Activated CD4-positive, alpha-beta memory T cell treated with anti-CD3 and anti-CD28 coated beads, Interleukin-2, amount 10 ng/mL, durations not matched to agents 7 days and 5 days (primary cell): ENCODE results near the gene EHHADH. TPM values are rescaled to one million over a fixed set of nuclear protein-coding genes. Genes with fewer than 3 reads are reported as not detected.
"Not testable (repeated sequence)": the region's sequence is repeated elsewhere in the genome, so short reads cannot be mapped to it uniquely, and the experiment has no call there.

ENCODE experiments used
- CTCF ChIA-PET: fragments of 350-600 bp; sonication (Branson Sonifier 250); formaldehyde crosslinking; loops from one replicate; lab custom pipeline; 2021; ENCODE audit warnings: antibody characterized with exemption, inconsistent platforms; lab: Charles Lee
- POLR2A ChIA-PET: fragments of 350-600 bp; sonication (Branson Sonifier 250); formaldehyde crosslinking; loops from one replicate; lab custom pipeline; 2021; ENCODE audit warnings: antibody characterized with exemption; lab: Charles Lee
- DNase-seq: peaks from one replicate; pipeline ENCODE4 v3.0.0-alpha.2; 2020
- H3K27ac Mint-ChIP-seq: one replicate; pipeline ENCODE4 v1.8.0; 2021; ENCODE audit warnings: mild to moderate bottlenecking, mixed read lengths
- H3K27me3 Mint-ChIP-seq: one replicate; pipeline ENCODE4 v1.8.0; 2021; ENCODE audit warnings: mixed read lengths
- H3K36me3 Mint-ChIP-seq: one replicate; pipeline ENCODE4 v1.8.0; 2021; ENCODE audit warnings: low read depth, mixed read lengths
- H3K4me1 Mint-ChIP-seq: one replicate; pipeline ENCODE4 v1.8.0; 2021; ENCODE audit warnings: mixed read lengths
- H3K4me3 Mint-ChIP-seq: one replicate; pipeline ENCODE4 v1.8.0; 2021; ENCODE audit warnings: mild to moderate bottlenecking, mixed read lengths
- H3K9me3 Mint-ChIP-seq: one replicate; pipeline ENCODE4 v1.8.0; 2021; ENCODE audit warnings: mixed read lengths
- total RNA-seq, 2 experiments: library from RNA; stranded (reverse); gene quantifications; one replicate each; pipeline ENCODE4 v1.2.3, GENCODE V29; 2021

Gene EHHADH
- 1 to 10 TPM; 1.9 to 2.0 TPM for total RNA-seq

- peaks cover 4% of the 10 kb centered on the region for H3K36me3 Mint-ChIP-seq
- peak; percentile 58 for DNase-seq
- peak within 1 kb of the TSS; percentile 68 for H3K4me3 Mint-ChIP-seq
- H3K4me1 Mint-ChIP-seq: peaks cover 8% of the 10 kb centered on the region
- peaks cover 9% of the 10 kb centered on the region for H3K27me3 Mint-ChIP-seq
- no peak within 1 kb of the TSS for H3K27ac Mint-ChIP-seq
- CTCF ChIA-PET: no interaction called here
- POLR2A ChIA-PET: interaction anchor here (0.9 kb wide), 1 partner anchor 54 kb away, joined by 3 read pairs; no protein-coding TSS in a partner anchor
- H3K9me3 Mint-ChIP-seq: peaks cover 18% of the 10 kb centered on the region
Measured at GRCh38 chr3:185253645-185254410, at the start of gene EHHADH. Gene EHHADH, minus strand, starts transcription at chr3:185254049. Its CDS starts 27 bp downstream, at chr3:185254022.

GRCh38 chr3:185299918-185300426 is 46.1 kb upstream of the EHHADH start:
- H3K4me3 Mint-ChIP-seq, DNase-seq, H3K27me3 Mint-ChIP-seq, H3K9me3 Mint-ChIP-seq, H3K27ac Mint-ChIP-seq, H3K4me1 Mint-ChIP-seq, H3K36me3 Mint-ChIP-seq, POLR2A ChIA-PET: not testable (repeated sequence)
- CTCF ChIA-PET: interaction anchor here (0.8 kb wide), 1 partner anchor 9 kb away, joined by 5 read pairs; no protein-coding TSS in a partner anchor

DNA sequence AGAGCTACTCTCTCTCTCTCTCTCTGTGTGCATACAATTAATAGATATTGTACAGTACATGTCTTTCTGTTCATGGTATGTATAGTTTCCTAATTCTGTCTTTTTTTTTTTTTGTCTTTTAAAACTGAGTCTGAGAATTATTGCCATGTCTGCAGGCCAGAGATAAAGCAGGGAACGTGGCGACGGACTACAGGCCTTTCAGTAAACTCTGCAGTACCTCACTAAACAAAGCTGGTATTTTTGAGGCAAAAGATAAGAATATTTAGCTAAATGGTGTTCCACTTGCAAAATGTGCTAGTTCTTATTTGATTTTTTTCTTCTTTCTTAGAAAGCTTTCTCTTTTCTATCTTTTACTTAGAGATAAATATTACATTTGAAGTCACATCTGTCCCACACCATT is 44.0 kb upstream of the EHHADH start:
- no peak for DNase-seq
- peaks cover 1% of the 10 kb centered on the region for H3K4me1 Mint-ChIP-seq
- POLR2A ChIA-PET: no interaction called here
- H3K27ac Mint-ChIP-seq: no peak overlapping the region
- no peaks in the 10 kb centered on the region for H3K27me3 Mint-ChIP-seq
- no peaks in the 10 kb centered on the region for H3K9me3 Mint-ChIP-seq
- CTCF ChIA-PET: interaction anchor here (1.9 kb wide), 1 partner anchor 11 kb away, joined by 6 read pairs; no protein-coding TSS in a partner anchor
- H3K4me3 Mint-ChIP-seq: no peak overlapping the region
- no peaks in the 10 kb centered on the region for H3K36me3 Mint-ChIP-seq

- peaks cover 6% of the 10 kb centered on the region for H3K4me1 Mint-ChIP-seq
- no peak overlapping the region for H3K4me3 Mint-ChIP-seq
- no peak for DNase-seq
- no peaks in the 10 kb centered on the region for H3K27me3 Mint-ChIP-seq
- H3K27ac Mint-ChIP-seq: no peak overlapping the region
- ChIA-PET POLR2A (no interaction called here), CTCF (interaction anchor here (0.5 kb wide), 1 partner anchor 85 kb away, joined by 3 read pairs; no protein-coding TSS in a partner anchor)
- H3K9me3 Mint-ChIP-seq: no peaks in the 10 kb centered on the region
- peaks cover 6% of the 10 kb centered on the region for H3K36me3 Mint-ChIP-seq
Measured at GRCh38 chr3:185292238-185292637, 38.4 kb upstream of the EHHADH start.

- POLR2A ChIA-PET: no interaction called here
- H3K4me1 Mint-ChIP-seq: peaks cover 8% of the 10 kb centered on the region
- DNase-seq: no peak
- no peak overlapping the region for H3K27ac Mint-ChIP-seq
- CTCF ChIA-PET: interaction anchor here (0.8 to 1.7 kb wide), 2 partner anchors 12 to 18 kb away, joined by 3 to 4 read pairs; no protein-coding TSS in a partner anchor
- H3K4me3 Mint-ChIP-seq: no peak overlapping the region
- H3K36me3 Mint-ChIP-seq: peaks cover 6% of the 10 kb centered on the region
- no peaks in the 10 kb centered on the region for H3K27me3 Mint-ChIP-seq
- no peaks in the 10 kb centered on the region for H3K9me3 Mint-ChIP-seq
Measured at GRCh38 chr3:185290266-185290665, 36.4 kb upstream of the EHHADH start.

GRCh38 chr3:185283374-185283935 is 29.6 kb upstream of the EHHADH start:
- Mint-ChIP-seq H3K27ac (peak overlapping the region; percentile 76), H3K36me3 (peaks cover 4% of the 10 kb centered on the region)
- POLR2A ChIA-PET: no interaction called here

GRCh38 chr3:185282696-185283373 is 29.0 kb upstream of the EHHADH start:
- H3K36me3 Mint-ChIP-seq: peaks cover 4% of the 10 kb centered on the region
- H3K27ac Mint-ChIP-seq: peak overlapping the region; percentile 76
- ChIA-PET POLR2A (no interaction called here), CTCF (no interaction called here)
- H3K27me3 Mint-ChIP-seq: peaks cover 1% of the 10 kb centered on the region
- no peaks in the 10 kb centered on the region for H3K9me3 Mint-ChIP-seq
- peaks cover 31% of the 10 kb centered on the region for H3K4me1 Mint-ChIP-seq
- H3K4me3 Mint-ChIP-seq: peak overlapping the region; percentile 92
- DNase-seq: peak; percentile 94

More at GRCh38 chr3:185283374-185283935, 29.6 kb upstream of the EHHADH start:
- peaks cover 31% of the 10 kb centered on the region for H3K4me1 Mint-ChIP-seq
- H3K9me3 Mint-ChIP-seq: no peaks in the 10 kb centered on the region
- no peak for DNase-seq
- peaks cover 1% of the 10 kb centered on the region for H3K27me3 Mint-ChIP-seq
- CTCF ChIA-PET: interaction anchor here (0.7 kb wide), 1 partner anchor 49 kb away, joined by 3 read pairs; no protein-coding TSS in a partner anchor
- peak overlapping the region; percentile 92 for H3K4me3 Mint-ChIP-seq

GRCh38 chr3:185280572-185281365 is 26.9 kb upstream of the EHHADH start:
- POLR2A ChIA-PET: no interaction called here
- DNase-seq: no peak
- peaks cover 5% of the 10 kb centered on the region for H3K27me3 Mint-ChIP-seq
- peaks cover 31% of the 10 kb centered on the region for H3K4me1 Mint-ChIP-seq
- CTCF ChIA-PET: no interaction called here
- no peak overlapping the region for H3K4me3 Mint-ChIP-seq
- peaks cover 4% of the 10 kb centered on the region for H3K36me3 Mint-ChIP-seq
- H3K27ac Mint-ChIP-seq: no peak overlapping the region
- H3K9me3 Mint-ChIP-seq: no peaks in the 10 kb centered on the region

DNA sequence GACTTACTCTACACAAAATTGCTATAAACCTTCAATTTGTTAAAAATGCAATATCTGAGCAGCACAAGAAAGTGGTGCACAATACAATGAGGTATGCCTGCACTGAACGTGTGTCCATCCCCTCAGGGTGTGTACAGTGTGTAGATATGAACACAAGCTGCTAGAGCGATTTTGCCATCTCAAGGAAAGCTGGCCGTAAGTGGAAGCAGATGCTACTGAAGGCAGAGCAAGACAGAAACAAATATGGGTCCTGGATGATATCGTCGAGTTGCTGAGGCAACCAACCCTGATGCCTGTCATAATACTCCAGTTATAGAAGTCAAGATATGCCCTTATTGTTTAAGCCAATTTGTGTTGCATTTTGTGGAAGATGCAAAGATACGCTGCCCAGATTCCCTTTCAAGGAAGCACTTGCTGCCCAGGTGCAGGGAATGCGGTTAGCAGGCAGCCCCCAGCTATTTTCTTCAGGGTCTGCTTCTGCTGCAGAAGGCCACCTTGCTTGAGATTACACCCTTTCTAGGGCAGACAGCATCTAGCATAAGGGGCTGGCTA is 25.8 kb upstream of the EHHADH start:
- no peaks in the 10 kb centered on the region for H3K9me3 Mint-ChIP-seq
- H3K4me3 Mint-ChIP-seq: no peak overlapping the region
- POLR2A ChIA-PET: no interaction called here
- H3K27me3 Mint-ChIP-seq: peaks cover 5% of the 10 kb centered on the region
- no peak for DNase-seq
- peaks cover 4% of the 10 kb centered on the region for H3K36me3 Mint-ChIP-seq
- H3K4me1 Mint-ChIP-seq: peaks cover 26% of the 10 kb centered on the region
- CTCF ChIA-PET: no interaction called here
- no peak overlapping the region for H3K27ac Mint-ChIP-seq

GRCh38 chr3:185276415-185276814 is 22.6 kb upstream of the EHHADH start:
- Mint-ChIP-seq H3K4me3 (no peak overlapping the region), H3K9me3 (no peaks in the 10 kb centered on the region), H3K27ac (no peak overlapping the region), H3K4me1 (peaks cover 5% of the 10 kb centered on the region), H3K36me3 (no peaks in the 10 kb centered on the region), H3K27me3 (peaks cover 12% of the 10 kb centered on the region)
- POLR2A ChIA-PET: no interaction called here
- CTCF ChIA-PET: no interaction called here
- no peak for DNase-seq

DNA sequence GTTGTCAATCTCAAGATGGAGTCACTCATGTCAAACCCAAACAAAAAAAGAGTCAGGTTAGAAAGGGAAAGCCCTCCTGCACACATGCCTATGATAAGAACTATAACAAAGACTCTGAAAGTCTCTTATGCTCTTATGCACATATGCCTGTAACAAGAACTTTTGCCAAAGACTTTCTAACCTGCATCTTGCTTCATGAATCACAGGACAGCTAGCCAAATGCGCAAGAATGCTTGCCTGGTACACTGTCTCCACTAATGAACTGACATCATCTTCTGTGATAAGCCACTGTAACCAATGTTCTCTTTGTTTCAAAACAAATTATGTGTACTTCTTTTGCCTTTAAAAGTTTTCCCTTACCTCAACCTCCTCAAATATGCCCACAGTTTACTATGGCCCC is 18.2 kb upstream of the EHHADH start:
- no peaks in the 10 kb centered on the region for H3K9me3 Mint-ChIP-seq
- peaks cover 18% of the 10 kb centered on the region for H3K27me3 Mint-ChIP-seq
- H3K4me1 Mint-ChIP-seq: no peaks in the 10 kb centered on the region
- no peak overlapping the region for H3K4me3 Mint-ChIP-seq
- ChIA-PET CTCF (interaction anchor here (1.5 kb wide), 1 partner anchor 57 kb away, joined by 3 read pairs; no protein-coding TSS in a partner anchor), POLR2A (no interaction called here)
- no peak for DNase-seq
- H3K27ac Mint-ChIP-seq: no peak overlapping the region
- H3K36me3 Mint-ChIP-seq: no peaks in the 10 kb centered on the region

DNA sequence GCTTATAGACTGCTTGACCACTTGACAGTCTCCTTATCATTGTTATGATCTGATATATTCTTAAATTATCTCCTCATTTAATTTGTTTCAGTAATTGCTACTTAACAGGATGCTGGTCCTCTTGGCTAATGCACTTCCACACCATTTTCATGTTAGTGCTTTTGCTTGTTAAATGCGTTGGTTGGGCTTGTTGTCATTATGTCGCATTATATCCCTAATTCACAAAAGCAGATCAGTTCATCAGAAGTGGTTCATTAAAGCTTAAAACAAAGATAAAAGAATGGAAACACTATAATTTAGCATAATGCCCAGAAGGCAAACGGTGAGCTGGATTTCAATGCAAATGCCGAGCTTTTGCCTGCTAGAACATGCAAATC is 17.1 kb upstream of the EHHADH start:
- CTCF ChIA-PET: interaction anchor here (1.5 kb wide), 1 partner anchor 56 kb away, joined by 3 read pairs; no protein-coding TSS in a partner anchor
- H3K4me3 Mint-ChIP-seq: no peak overlapping the region
- no peak overlapping the region for H3K27ac Mint-ChIP-seq
- H3K4me1 Mint-ChIP-seq: no peaks in the 10 kb centered on the region
- no peaks in the 10 kb centered on the region for H3K36me3 Mint-ChIP-seq
- no peaks in the 10 kb centered on the region for H3K9me3 Mint-ChIP-seq
- POLR2A ChIA-PET: no interaction called here
- DNase-seq: no peak
- peaks cover 16% of the 10 kb centered on the region for H3K27me3 Mint-ChIP-seq
